GM18508 (cell line): ENCODE data around the gene TBC1D14.
"Not testable (repeated sequence)": the region's sequence is repeated elsewhere in the genome, so short reads cannot be mapped to it uniquely, and the experiment has no call there.

Experiments
- ATAC-seq: cut with Tn5 transposase; IDR thresholded peaks from one replicate; pipeline ENCODE4 v1.9.1; 2021; ENCODE audit warnings: moderate number of reproducible peaks; ENCODE audit not compliant: insufficient read depth, unreplicated experiment

TBC1D14 gene

GRCh38 chr4:6889736-6890324, 19.8 kb upstream of the TBC1D14 start:
- ATAC-seq, result no peak

- ATAC-seq, result no peak
Observed at GRCh38 chr4:6890358-6890757, 19.3 kb upstream of the TBC1D14 start.

DNA sequence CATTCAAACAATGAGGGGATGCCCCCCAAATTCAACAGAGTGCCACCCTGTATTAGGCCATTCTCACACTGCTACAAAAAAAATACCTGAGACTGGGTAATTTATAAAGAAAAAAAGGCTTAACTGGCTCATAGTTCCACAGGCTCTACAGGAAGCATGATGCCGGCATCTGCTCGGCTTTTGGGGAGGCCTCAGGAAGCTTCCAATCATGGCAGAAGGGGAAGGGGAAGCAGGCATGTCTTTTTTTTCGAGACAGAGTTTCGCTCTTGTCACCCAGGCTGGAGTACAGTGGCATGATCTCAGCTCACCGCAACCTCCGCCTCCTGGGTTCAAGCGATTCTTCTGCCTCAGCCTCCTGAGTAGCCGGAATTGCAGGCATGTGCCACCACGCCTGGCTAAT, 18.7 kb upstream of the TBC1D14 start:
- not testable (repeated sequence) for ATAC-seq

GRCh38 chr4:6891436-6892170, 18.0 kb upstream of the TBC1D14 start:
- ATAC-seq, result no peak

GRCh38 chr4:6892190-6892908, 17.3 kb upstream of the TBC1D14 start:
- no peak for ATAC-seq

DNA sequence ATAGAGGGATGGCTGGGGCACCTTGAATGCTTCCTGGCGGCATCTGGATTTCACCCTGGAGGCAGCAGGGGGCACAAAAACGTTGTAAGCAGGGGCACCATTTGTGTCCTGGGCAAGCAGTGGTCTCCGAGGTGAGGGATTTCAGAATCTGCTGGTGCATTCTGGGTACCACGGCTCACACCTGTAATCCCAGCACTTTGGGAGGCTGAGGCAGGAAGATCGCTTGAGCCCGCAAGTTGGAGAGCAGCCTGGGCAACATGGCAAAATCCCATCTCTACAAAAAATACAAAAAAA, 16.8 kb upstream of the TBC1D14 start:
- no peak for ATAC-seq

- ATAC-seq, result no peak
Observed at GRCh38 chr4:6893449-6894085, 16.1 kb upstream of the TBC1D14 start.

DNA sequence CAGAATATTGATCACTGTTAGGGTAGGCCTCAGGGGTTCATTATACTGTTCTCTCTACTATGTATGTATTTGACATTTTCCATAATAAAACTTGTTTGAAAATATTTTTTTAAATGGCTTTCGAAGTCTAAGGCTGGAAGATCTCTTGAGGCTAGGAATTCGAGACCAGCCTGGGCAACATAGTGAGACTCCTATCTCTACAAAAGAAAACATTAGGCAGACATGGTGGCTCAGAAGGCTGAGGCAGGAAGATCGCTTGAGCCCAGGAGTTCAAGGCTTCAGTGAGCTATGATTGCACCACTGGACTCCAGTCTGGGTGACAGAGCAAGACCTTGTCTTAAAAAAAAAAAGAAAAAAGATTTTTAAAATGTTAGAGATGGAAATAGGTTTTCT, 15.5 kb upstream of the TBC1D14 start:
- no peak for ATAC-seq

DNA sequence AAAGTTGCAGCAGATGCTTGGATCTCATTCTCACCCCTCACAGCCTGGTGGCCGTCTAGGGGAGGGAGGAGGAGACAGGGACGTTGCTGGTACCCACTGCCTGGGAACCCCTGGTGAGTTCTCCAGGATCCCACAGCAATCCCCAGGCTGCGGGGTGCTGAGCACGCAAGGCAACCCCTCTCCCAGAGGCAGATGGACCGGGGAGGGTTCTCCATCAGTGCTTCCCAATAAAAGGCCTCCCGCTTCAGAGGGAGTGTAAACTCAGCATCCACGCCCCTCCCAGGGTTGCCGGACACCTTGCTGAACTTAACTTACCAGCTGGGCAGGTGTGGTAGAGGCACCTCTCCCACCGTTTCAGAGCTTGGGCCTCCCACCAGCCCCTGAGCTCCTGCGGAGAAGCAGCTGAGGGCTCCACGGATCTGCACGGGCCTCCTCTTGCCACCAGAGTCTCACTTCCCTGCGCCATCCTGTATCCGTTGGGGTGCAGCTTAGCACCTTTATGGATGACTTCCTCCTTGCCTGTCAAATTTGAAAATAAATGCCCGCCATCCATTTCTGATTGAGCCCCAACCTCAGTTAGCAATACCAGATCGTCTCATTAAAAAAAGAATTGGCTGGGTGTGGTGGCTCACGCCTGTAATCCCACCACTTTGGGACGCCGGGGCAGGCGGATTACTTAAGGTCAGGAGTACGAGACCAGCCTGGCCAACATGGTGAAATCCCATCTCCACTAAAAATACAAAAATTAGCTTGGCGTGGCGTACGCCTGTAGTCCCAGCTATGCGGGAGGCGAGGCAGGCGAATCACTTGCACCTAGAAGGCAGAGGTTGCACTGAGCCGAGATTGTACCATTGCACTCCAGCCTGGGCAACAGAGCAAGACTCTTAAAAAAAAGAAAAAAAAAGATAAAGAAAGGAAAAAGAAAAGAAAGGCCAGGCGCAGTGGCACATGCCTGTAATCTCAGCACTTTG, 14.8 kb upstream of the TBC1D14 start:
- ATAC-seq, result no peak

DNA sequence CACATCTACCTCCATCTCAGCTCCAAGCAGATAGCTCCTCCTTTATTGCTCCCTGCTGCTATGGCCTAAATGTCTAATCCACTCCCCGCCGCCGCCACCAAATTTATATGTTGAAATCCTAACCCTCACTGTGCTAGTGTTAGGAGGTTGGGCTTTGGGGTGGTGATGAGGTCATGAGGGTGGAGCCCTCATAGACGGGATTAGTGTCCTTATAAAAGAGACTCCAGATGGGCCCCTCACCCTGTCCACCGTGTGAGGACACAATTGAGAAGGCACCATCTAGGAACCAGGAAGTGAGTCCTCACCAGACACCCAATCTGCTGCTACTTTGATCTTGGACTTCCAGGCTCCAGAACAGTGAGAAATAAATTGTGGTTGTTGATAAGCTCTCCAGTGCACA, 13.6 kb upstream of the TBC1D14 start:
- no peak for ATAC-seq

- ATAC-seq, result no peak
Observed at GRCh38 chr4:6898763-6899162, 10.9 kb upstream of the TBC1D14 start.

DNA sequence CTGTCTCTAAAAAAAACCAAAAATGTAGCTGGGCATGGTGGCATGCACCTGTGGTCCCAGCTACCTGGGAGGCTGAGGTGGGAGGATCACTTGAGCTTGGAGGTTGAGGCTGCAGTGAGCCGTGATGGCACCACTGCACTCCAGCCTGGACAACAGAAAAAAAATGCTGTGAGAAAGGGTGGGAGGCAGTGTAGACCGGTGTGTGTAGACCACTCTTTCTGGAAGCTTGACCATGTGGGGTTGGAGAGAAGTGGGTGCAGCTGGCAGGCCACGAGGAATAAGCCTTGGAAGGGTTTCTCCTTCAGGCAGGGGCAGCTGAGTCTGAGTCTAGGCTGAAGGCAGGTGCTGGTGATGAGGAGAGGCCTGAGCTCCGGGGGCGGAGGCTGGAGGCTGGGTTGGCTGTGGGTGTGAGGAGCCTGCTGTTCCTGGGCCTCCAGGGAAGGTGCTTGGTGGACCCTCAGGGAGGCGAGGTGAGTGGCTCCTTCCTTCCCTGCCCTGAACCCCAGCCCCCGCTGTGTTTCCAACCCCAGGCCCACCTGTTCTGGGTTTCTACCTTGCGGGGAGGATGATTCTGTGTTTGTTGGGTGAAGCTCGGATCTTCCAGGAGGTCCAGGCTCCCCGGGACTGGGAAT, 9.3 kb upstream of the TBC1D14 start:
- ATAC-seq, result no peak

GRCh38 chr4:6900956-6901355, 8.7 kb upstream of the TBC1D14 start:
- no peak for ATAC-seq

DNA sequence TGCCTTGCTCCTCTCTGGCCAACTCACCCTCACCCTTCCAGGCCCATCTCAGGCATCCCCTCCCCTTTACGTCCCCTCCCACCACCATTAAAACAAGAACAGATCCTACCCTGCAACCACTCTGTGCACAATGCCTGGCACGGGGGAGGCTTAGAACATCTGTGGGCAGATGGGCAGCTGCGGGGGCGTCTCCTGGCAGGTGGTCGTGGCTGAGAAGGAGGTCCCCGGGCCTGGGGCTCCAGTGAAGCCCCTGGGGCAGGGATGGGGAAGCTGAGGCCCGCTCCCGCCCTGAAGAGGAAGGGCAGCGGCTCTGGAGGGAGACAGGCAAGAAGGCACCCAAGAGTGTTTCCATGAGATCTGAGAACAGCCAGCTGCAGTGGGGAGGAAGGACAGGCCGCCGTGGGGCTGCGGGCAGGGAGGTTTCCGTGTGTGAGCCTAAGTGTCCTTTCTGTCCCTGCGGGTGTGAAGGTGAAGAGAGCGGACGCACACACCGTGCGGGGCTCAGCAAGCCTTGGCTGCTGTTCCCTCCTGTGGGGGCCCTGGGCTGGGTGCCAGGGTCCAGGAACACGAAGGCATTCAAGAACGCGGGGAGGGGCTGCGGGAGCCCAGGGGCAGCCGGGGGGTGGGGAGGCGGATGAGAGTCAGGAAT, 7.8 kb upstream of the TBC1D14 start:
- no peak for ATAC-seq

DNA sequence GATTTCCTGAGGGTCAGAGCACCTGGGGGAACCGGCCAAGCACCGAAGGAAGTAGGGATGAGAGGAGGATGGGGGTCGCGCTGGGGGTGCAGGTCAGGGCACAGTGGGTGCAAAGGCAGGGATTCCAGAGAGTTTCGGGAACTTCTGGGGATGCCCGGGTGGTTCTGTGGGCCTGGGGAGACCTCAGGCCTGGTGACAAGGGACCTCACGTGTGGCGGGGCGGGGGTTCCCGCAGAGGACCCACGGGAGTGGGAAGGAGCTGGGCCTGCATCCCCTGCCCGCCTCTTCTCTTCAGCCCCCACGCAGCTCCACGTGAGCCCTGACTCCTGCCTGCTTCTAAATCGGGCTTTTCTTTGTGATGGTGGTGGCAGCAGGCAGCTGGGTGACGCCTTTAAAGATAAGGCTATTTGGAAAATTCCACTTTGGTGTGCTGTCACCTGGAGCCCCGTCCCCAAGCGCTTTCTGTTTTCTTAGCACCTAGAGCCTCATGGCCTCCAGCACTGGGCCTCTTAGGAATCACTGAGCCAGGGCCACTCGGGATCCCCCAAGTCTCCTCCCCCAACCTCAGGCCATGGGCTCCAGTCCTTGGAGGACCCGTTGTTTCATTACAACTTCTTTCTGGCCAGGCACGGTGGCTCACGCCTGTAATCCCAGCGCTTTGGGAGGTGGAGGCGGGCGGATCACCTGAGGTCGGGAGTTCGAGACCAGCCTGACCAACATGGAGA, 7.1 kb upstream of the TBC1D14 start:
- no peak for ATAC-seq

DNA sequence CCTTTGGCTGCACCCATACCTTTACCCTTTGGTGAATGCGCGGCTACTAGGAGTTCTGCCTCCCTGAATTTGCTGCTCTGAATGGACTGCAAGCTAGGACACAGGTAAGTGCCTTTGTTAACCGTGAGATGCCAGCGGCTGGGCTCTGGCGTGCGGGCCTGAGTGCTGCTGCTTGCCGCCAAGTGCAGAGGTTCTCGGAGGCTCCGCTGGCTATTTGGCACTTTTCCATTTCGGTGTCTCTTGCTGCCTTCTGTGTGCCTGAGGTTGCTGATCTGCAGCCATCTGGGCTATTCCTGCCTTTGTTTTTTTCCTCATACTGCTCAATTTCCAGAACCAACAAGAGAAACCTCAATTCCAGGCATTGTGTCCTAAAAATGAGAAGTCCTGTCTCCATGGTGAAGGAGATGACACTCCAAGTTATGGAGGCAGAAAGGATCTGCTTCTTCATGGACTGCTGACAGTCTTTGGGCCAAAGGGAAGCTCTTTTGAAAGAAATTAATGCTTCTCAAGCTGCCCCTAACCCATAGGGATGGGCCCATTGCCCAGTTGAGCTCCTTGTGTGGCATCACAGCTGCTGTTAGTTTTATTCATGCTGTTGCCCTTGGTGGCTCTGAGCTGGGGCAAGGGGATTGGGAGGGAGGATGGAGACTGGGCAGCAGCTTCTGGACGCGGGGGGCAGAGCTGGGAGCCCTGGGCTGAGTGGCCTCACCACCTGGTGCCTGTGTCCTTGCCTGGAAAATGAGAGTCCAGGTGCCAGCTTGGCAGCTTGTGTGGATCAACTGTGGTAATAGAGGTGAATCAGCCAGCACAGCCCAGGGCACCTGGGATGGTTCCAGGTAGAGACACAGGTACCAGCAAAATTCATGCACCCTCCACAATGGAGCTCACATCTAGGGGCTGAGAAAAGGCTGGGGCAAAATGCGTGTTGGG, 3.8 kb upstream of the TBC1D14 start:
- ATAC-seq, result no peak

DNA sequence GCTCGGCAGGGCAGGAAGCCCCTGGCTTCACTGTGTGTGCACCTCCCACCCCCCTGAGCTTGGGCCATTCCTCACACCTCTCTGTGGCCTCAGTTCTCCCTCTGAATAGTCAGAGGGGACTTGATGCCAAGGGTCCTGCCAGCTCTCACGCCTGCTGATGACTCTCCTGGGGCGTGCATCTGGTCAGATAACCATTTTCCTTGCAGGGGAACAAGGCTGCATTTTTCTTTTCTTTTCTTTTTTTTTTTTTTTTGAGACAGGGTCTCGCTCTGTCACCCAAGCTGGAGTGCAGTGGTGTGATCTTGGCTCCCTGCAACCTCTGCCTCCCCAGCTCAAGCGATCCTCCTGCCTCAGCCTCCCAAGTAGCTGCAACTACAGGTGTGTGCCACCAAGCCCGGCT, 3.1 kb upstream of the TBC1D14 start:
- not testable (repeated sequence) for ATAC-seq
